HEK293 (cell line): Measurements from ENCODE around the gene TMEM184B.

ENCODE experiments used
- CTCF ChIA-PET: fragments of 350-600 bp; formaldehyde crosslinking; extraction: SDS; loops from one replicate; lab custom pipeline; 2021; ENCODE audit warnings: antibody characterized with exemption; lab: Yijun Ruan, JAX
- POLR2A ChIA-PET: fragments of 300-600 bp; formaldehyde crosslinking; extraction: SDS; loops from one replicate; lab custom pipeline; 2020; ENCODE audit warnings: antibody characterized with exemption, inconsistent platforms; lab: Yijun Ruan, JAX
- H3K27ac ChIP-seq: fragments of 200-500 bp; sonication (Bioruptor generic); 2 replicates; pipeline ENCODE4 v1.5.1; 2014; ENCODE audit warnings: low read depth, low read length, control low read depth, inconsistent platforms; ENCODE audit errors: extremely low read depth
- H3K36me3 ChIP-seq, 2 experiments: fragments of 200-500 bp in 1 of 2; sonication (Bioruptor generic) in 1 of 2; 1 replicate in 1 of 2; 2 replicates in 1 of 2; pipeline ENCODE4 v1.5.1; 2014 to 2017; ENCODE audit warnings: inconsistent platforms in 2 of 2, low read length in 2 of 2; ENCODE audit not compliant: control insufficient read depth in 2 of 2, insufficient read depth in 1 of 2
- H3K4me1 ChIP-seq: fragments of 200-500 bp; sonication (Bioruptor generic); 2 replicates; pipeline ENCODE4 v1.5.1; 2014; ENCODE audit warnings: mild to moderate bottlenecking, low read length, inconsistent platforms; ENCODE audit not compliant: control insufficient read depth, insufficient read depth
- H3K4me3 ChIP-seq: 2 replicates; pipeline ENCODE4 v1.5.1; 2011; ENCODE audit warnings: low read depth, mild to moderate bottlenecking, control low read depth, low read length, moderate library complexity
- H3K9me3 ChIP-seq: fragments of 200-500 bp; sonication (Bioruptor generic); 2 replicates; pipeline ENCODE4 v1.5.1; 2014; ENCODE audit warnings: low read depth, low read length, inconsistent platforms; ENCODE audit not compliant: control insufficient read depth, insufficient read depth
- FEZF1 ChIP-seq: fragments of 450-650 bp; formaldehyde crosslinking; IDR thresholded peaks from 2 replicates; pipeline ENCODE4 v1.5.1; 2016; ENCODE audit warnings: missing biosample characterization, missing genetic modification characterization
- HOXC10 ChIP-seq: sonication (generic); formaldehyde crosslinking; IDR thresholded peaks from 2 replicates; pipeline ENCODE4 v1.8.1; 2023; ENCODE audit warnings: mild to moderate bottlenecking, missing genetic modification reagents
- HOXD13 ChIP-seq: sonication (generic); formaldehyde crosslinking; IDR thresholded peaks from 2 replicates; pipeline ENCODE4 v1.8.0; 2022; ENCODE audit warnings: missing genetic modification reagents, borderline replicate concordance
- KLF16 ChIP-seq: fragments of 450-650 bp; formaldehyde crosslinking; IDR thresholded peaks from 2 replicates; pipeline ENCODE4 v1.5.1; 2017; ENCODE audit warnings: missing biosample characterization, missing genetic modification characterization
- KLF9 ChIP-seq: fragments of 450-650 bp; formaldehyde crosslinking; IDR thresholded peaks from 2 replicates; pipeline ENCODE4 v1.5.1; 2016; ENCODE audit warnings: missing biosample characterization, missing genetic modification characterization, low read depth
- MZF1 ChIP-seq: fragments of 450-650 bp; formaldehyde crosslinking; IDR thresholded peaks from 2 replicates; pipeline ENCODE4 v1.5.1; 2017; ENCODE audit warnings: missing biosample characterization, missing genetic modification characterization, borderline replicate concordance
- TRIM28 ChIP-seq: IDR thresholded peaks from 2 replicates; pipeline ENCODE4 v1.6.1; 2011; ENCODE audit warnings: low read length, control low read depth, borderline replicate concordance
- ZFP3 ChIP-seq: fragments of 450-650 bp; formaldehyde crosslinking; IDR thresholded peaks from 2 replicates; pipeline ENCODE4 v1.5.1; 2016; ENCODE audit warnings: low read depth, missing biosample characterization, missing genetic modification characterization
- ZNF112 ChIP-seq: fragments of 450-650 bp; formaldehyde crosslinking; IDR thresholded peaks from 2 replicates; pipeline ENCODE4 v1.5.0; 2017; ENCODE audit warnings: missing biosample characterization, missing genetic modification characterization
- ZNF114 ChIP-seq: fragments of 450-650 bp; formaldehyde crosslinking; IDR thresholded peaks from 2 replicates; pipeline ENCODE4 v1.5.0; 2017; ENCODE audit warnings: missing biosample characterization, missing genetic modification characterization
- ZNF133 ChIP-seq: fragments of 450-650 bp; formaldehyde crosslinking; IDR thresholded peaks from 2 replicates; pipeline ENCODE4 v1.5.1; 2016; ENCODE audit warnings: missing biosample characterization, missing genetic modification characterization
- ZNF202 ChIP-seq: fragments of 450-650 bp; formaldehyde crosslinking; IDR thresholded peaks from 2 replicates; pipeline ENCODE4 v1.5.1; 2016; ENCODE audit warnings: missing biosample characterization, missing genetic modification characterization, borderline replicate concordance
- ZNF292 ChIP-seq: fragments of 450-650 bp; formaldehyde crosslinking; IDR thresholded peaks from 2 replicates; pipeline ENCODE4 v1.5.1; 2016; ENCODE audit warnings: low read depth, missing biosample characterization, missing genetic modification characterization, borderline replicate concordance
- ZNF394 ChIP-seq: fragments of 450-650 bp; formaldehyde crosslinking; IDR thresholded peaks from 2 replicates; pipeline ENCODE4 v1.5.1; 2016; ENCODE audit warnings: missing biosample characterization, missing genetic modification characterization, mild to moderate bottlenecking, moderate library complexity, borderline replicate concordance
- ZNF416 ChIP-seq: fragments of 450-650 bp; formaldehyde crosslinking; IDR thresholded peaks from 2 replicates; pipeline ENCODE4 v1.5.1; 2016; ENCODE audit warnings: missing biosample characterization, missing genetic modification characterization
- ZNF433 ChIP-seq: fragments of 450-650 bp; formaldehyde crosslinking; IDR thresholded peaks from 2 replicates; pipeline ENCODE4 v1.5.1; 2016; ENCODE audit warnings: missing biosample characterization, missing genetic modification characterization, low read depth
- ZNF548 ChIP-seq: fragments of 450-650 bp; formaldehyde crosslinking; IDR thresholded peaks from 2 replicates; pipeline ENCODE4 v1.5.1; 2016; ENCODE audit warnings: missing biosample characterization, missing genetic modification characterization
- ZNF623 ChIP-seq: fragments of 450-650 bp; formaldehyde crosslinking; IDR thresholded peaks from 2 replicates; pipeline ENCODE4 v1.5.1; 2016; ENCODE audit warnings: missing biosample characterization, missing genetic modification characterization
- ZNF626 ChIP-seq: fragments of 450-650 bp; sonication (Bioruptor Pico); formaldehyde crosslinking; IDR thresholded peaks from 2 replicates; pipeline ENCODE4 v1.5.1; 2018; ENCODE audit warnings: missing biosample characterization, missing genetic modification characterization, inconsistent platforms
- ZSCAN16 ChIP-seq: fragments of 450-650 bp; formaldehyde crosslinking; IDR thresholded peaks from 2 replicates; pipeline ENCODE4 v1.5.1; 2016; ENCODE audit warnings: missing biosample characterization, missing genetic modification characterization
- ZSCAN30 ChIP-seq: fragments of 450-650 bp; IDR thresholded peaks from 2 replicates; pipeline ENCODE4 v1.5.1; 2018; ENCODE audit warnings: missing biosample characterization, mild to moderate bottlenecking, missing genetic modification characterization, moderate library complexity
- TF ChIP-seq, protein P1 (sequence below): fragments of 450-650 bp; formaldehyde crosslinking; IDR thresholded peaks from 2 replicates; pipeline ENCODE4 v1.5.1; 2017; ENCODE audit warnings: missing biosample characterization, missing genetic modification characterization
- TF ChIP-seq, protein P2 (sequence below): fragments of 450-650 bp; formaldehyde crosslinking; optimal IDR thresholded peaks from 2 replicates; pipeline ENCODE3; 2016; ENCODE audit warnings: missing biosample characterization, mild to moderate bottlenecking, missing genetic modification characterization

Gene TMEM184B

DNA sequence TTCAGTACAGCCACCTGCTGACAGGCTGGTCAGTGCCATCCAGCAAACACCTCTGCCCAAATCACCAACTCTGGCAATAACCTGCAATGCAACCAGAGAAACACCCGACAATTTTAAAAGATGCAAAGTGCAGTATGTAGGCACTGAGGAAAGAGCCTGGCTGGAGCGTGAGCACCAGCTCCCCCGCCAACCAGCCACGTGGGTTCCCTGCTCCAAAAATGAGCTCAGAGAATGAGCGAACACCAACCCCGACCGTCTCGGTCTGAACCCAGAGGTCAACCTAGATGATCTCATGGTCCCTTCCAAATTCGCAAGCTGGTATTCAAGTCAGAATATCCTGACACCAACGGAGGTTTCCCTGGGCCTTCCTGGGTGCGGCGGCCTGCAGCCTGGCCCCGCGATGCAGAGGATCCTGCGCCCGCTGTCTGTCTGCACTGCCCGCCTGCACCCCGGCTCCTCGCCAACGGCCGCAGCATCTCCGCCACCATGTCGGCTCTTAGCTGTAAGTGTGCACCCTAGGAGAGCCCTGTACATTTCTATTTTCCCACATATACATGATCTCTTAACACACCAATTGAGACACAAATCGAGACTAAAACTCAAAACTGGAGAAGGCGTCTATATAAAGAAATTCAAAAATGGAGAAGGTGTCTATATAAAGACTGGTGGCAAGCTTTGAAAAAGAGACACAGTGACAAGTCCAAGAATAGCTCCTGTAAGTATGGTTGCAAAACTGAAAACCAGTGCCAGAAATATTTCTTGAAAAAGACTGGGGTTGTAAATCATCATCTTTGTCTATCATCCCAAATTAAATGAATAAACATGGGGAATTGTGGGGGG, 22.8 kb downstream of the TMEM184B start (continued):
- TF ChIP-seq, protein P1, sequence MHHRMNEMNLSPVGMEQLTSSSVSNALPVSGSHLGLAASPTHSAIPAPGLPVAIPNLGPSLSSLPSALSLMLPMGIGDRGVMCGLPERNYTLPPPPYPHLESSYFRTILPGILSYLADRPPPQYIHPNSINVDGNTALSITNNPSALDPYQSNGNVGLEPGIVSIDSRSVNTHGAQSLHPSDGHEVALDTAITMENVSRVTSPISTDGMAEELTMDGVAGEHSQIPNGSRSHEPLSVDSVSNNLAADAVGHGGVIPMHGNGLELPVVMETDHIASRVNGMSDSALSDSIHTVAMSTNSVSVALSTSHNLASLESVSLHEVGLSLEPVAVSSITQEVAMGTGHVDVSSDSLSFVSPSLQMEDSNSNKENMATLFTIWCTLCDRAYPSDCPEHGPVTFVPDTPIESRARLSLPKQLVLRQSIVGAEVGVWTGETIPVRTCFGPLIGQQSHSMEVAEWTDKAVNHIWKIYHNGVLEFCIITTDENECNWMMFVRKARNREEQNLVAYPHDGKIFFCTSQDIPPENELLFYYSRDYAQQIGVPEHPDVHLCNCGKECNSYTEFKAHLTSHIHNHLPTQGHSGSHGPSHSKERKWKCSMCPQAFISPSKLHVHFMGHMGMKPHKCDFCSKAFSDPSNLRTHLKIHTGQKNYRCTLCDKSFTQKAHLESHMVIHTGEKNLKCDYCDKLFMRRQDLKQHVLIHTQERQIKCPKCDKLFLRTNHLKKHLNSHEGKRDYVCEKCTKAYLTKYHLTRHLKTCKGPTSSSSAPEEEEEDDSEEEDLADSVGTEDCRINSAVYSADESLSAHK (tag by site-specific recombination): no peak
- TF ChIP-seq KLF16 (tag by site-specific recombination): no peak
- TF ChIP-seq ZFP3 (tag by site-specific recombination): no peak
- no peak for TF ChIP-seq ZNF416 (tag by site-specific recombination)
- TF ChIP-seq, protein P2, sequence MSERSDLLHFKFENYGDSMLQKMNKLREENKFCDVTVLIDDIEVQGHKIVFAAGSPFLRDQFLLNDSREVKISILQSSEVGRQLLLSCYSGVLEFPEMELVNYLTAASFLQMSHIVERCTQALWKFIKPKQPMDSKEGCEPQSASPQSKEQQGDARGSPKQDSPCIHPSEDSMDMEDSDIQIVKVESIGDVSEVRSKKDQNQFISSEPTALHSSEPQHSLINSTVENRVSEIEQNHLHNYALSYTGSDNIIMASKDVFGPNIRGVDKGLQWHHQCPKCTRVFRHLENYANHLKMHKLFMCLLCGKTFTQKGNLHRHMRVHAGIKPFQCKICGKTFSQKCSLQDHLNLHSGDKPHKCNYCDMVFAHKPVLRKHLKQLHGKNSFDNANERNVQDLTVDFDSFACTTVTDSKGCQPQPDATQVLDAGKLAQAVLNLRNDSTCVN: no peak
- no peak for TF ChIP-seq ZSCAN16 (tag by site-specific recombination)
- no peak for TF ChIP-seq ZNF112 (tag by site-specific recombination)
- no peak for TF ChIP-seq TRIM28
- TF ChIP-seq ZNF626 (tag by site-specific recombination): no peak
- TF ChIP-seq ZNF433 (tag by site-specific recombination): no peak

DNA sequence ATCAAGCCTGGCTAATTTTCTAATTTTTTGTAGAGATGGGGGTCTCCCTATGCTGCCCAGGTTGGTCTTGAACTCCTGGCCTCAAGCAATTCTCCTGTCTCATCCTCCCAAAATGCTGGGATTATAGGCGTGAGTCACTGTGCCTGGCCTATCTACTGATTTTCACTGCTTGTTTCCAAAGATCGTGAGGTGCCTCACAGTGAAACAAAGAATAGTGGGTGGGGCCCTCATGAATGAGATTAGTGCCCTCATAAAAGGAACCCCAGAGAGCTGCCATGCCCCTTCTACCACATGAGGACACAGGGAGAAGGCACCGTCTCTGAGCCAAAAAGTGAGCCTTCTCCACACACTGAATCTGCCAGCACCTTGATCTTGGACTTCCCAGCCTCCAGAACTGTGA, 23.5 kb downstream of the TMEM184B start:
- TF ChIP-seq ZNF548 (tag by site-specific recombination): no peak
- no peak for TF ChIP-seq ZNF394
- TF ChIP-seq ZNF292: no peak
- no peak for TF ChIP-seq HOXC10 (CRISPR knock-in tag)
- no peak for TF ChIP-seq ZNF114 (tag by site-specific recombination)
- no peak for TF ChIP-seq HOXD13 (CRISPR knock-in tag)
- TF ChIP-seq MZF1 (tag by site-specific recombination): no peak
- TF ChIP-seq, all 188 proteins: peak for 0
- ChIA-PET POLR2A (no interaction called here), CTCF (no interaction called here)
- Histone ChIP-seq H3K4me1 (no peaks in the 10 kb centered on the region), H3K36me3 (peaks cover 0 to 41% of the 10 kb centered on the region in 2 experiments; a peak in 1 of 3 replicates), H3K9me3 (no peaks in the 10 kb centered on the region), H3K4me3 (no peak overlapping the region), H3K27ac (no peak overlapping the region)

DNA sequence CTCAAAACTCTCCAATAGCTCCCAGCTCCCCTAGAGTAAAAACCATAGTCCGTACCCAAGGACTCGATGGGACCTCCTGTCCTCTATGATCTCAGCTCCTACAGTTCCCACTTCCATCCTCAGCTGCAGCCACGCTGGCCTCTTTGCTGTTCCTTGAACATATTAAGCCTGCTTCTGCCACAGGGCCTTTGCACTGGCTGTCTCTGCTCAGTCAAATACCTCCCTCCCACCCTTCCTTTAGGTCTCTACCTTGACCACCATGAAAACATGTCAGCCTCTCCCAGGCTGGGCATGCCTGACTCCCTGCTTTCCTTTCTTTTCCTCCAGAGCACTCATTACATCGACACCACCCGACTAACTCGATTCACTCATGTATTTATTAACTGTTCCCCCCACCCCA, 24.5 kb downstream of the TMEM184B start:
- Histone ChIP-seq H3K27ac (no peak overlapping the region), H3K4me3 (no peak overlapping the region), H3K4me1 (no peaks in the 10 kb centered on the region)
- TF ChIP-seq FEZF1 (tag by site-specific recombination) (no peak), ZNF133 (tag by site-specific recombination) (no peak), KLF9 (no peak), ZNF114 (tag by site-specific recombination) (no peak), ZNF202 (tag by site-specific recombination) (no peak), ZSCAN30 (tag by site-specific recombination) (no peak), ZNF623 (tag by site-specific recombination) (peak; percentile 99)
- TF ChIP-seq, all 188 proteins: peak for 1
- ChIA-PET CTCF (no interaction called here), POLR2A (no interaction called here)
- no peaks in the 10 kb centered on the region for H3K9me3 ChIP-seq
- H3K36me3 ChIP-seq: peaks cover 0 to 51% of the 10 kb centered on the region in 2 experiments; a peak in 1 of 3 replicates
